ENCODE measurements around the gene E2F6. TPM values are rescaled to one million over a fixed set of nuclear protein-coding genes. Genes with fewer than 3 reads are reported as not detected.
A peak's percentile ranks its signal among the peaks of the same experiment; 100 is the strongest.

E2F6 gene
- total RNA-seq, 1 experiment from 2014 or later = 14.2 TPM

GRCh38 chr2:11434443-11434842 lies 31.5 kb downstream of the E2F6 start:
- CTCF ChIA-PET = interaction anchor here (1.0 kb wide), 1 partner anchor 13 kb away, joined by 3 read pairs; no protein-coding TSS in a partner anchor
- DNase-seq (ENCODE audit: low spot score) (no peak), ATAC-seq (no peak)
- TF ChIP-seq RELA (CRISPR knock-in tag; IDR thresholded peaks at IDR 0.05; ENCODE audit: borderline replicate concordance) (no peak), ZNF416 (CRISPR knock-in tag; IDR thresholded peaks at IDR 0.05) (no peak), GABPB1 (CRISPR knock-in tag; IDR thresholded peaks at IDR 0.05) (peak; percentile 88)
- Mint-ChIP-seq H3K27ac (no peak overlapping the region), H3K36me3 (peaks cover 41% of the 10 kb centered on the region), H3K9me3 (peaks cover 44% of the 10 kb centered on the region), H3K4me3 (no peak overlapping the region), H3K27me3 (ENCODE audit: low read depth) (no peaks in the 10 kb centered on the region), H3K4me1 (no peaks in the 10 kb centered on the region)
- POLR2A ChIA-PET = no interaction called here

- H3K4me1 Mint-ChIP-seq = no peaks in the 10 kb centered on the region
- CTCF ChIA-PET = no interaction called here
- TF ChIP-seq, protein P1, sequence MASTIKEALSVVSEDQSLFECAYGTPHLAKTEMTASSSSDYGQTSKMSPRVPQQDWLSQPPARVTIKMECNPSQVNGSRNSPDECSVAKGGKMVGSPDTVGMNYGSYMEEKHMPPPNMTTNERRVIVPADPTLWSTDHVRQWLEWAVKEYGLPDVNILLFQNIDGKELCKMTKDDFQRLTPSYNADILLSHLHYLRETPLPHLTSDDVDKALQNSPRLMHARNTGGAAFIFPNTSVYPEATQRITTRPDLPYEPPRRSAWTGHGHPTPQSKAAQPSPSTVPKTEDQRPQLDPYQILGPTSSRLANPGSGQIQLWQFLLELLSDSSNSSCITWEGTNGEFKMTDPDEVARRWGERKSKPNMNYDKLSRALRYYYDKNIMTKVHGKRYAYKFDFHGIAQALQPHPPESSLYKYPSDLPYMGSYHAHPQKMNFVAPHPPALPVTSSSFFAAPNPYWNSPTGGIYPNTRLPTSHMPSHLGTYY (CRISPR knock-in tag; IDR thresholded peaks at IDR 0.05) = no peak
- TF ChIP-seq TEAD1 (CRISPR knock-in tag; IDR thresholded peaks at IDR 0.05) (no peak), JAZF1 (CRISPR knock-in tag; IDR thresholded peaks at IDR 0.05) (no peak)
These were observed 32.1 kb downstream of the E2F6 start for GRCh38 chr2:11433822-11434221.

DNA sequence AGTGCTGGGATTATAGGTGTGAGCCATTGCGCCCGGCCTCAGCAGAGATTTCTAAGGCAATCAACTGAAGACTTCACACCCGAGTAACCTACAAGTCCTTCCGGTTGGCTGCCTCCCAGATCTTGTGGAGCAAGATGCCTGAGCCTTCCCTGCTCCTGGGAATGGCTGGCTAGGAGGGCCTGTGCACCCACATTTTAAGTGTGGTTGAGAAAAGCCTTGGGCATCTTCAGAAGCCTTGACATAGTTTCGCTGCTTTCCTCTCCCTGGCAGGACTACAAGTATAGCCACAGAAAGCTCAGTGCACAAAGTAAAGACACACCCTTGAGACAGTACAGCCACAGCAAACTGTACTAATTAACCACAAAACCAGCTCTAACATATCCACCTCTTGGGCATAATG lies 35.2 kb downstream of the E2F6 start:
- no peak for TF ChIP-seq ZNF416 (CRISPR knock-in tag; IDR thresholded peaks at IDR 0.05)
- TF ChIP-seq GTF2I (CRISPR knock-in tag; conservative IDR thresholded peaks at IDR 0.05) = no peak
- TF ChIP-seq NFYB (CRISPR knock-in tag; conservative IDR thresholded peaks at IDR 0.05; ENCODE audit: low read depth) = no peak
- TF ChIP-seq SP1 (CRISPR knock-in tag; conservative IDR thresholded peaks at IDR 0.05) = no peak
- TF ChIP-seq ZNF138 (CRISPR knock-in tag; conservative IDR thresholded peaks at IDR 0.05) = no peak
- no peak for TF ChIP-seq ELF4 (CRISPR knock-in tag; IDR thresholded peaks at IDR 0.05; ENCODE audit: low read depth)
- TF ChIP-seq MXD4 (CRISPR knock-in tag; IDR thresholded peaks at IDR 0.05; ENCODE audit: borderline replicate concordance) = no peak
- TF ChIP-seq, protein P2, sequence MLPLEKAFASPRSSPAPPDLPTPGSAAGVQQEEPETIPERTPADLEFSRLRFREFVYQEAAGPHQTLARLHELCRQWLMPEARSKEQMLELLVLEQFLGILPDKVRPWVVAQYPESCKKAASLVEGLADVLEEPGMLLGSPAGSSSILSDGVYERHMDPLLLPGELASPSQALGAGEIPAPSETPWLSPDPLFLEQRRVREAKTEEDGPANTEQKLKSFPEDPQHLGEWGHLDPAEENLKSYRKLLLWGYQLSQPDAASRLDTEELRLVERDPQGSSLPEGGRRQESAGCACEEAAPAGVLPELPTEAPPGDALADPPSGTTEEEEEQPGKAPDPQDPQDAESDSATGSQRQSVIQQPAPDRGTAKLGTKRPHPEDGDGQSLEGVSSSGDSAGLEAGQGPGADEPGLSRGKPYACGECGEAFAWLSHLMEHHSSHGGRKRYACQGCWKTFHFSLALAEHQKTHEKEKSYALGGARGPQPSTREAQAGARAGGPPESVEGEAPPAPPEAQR (CRISPR knock-in tag; IDR thresholded peaks at IDR 0.05) = no peak
- no peak for TF ChIP-seq ESRRA (CRISPR knock-in tag; IDR thresholded peaks at IDR 0.05; ENCODE audit: borderline replicate concordance)
- no peak for TF ChIP-seq TEAD4 (CRISPR knock-in tag; IDR thresholded peaks at IDR 0.05)
- no peak for TF ChIP-seq NFE2L1 (CRISPR knock-in tag; IDR thresholded peaks at IDR 0.05)
- TF ChIP-seq, protein P3, sequence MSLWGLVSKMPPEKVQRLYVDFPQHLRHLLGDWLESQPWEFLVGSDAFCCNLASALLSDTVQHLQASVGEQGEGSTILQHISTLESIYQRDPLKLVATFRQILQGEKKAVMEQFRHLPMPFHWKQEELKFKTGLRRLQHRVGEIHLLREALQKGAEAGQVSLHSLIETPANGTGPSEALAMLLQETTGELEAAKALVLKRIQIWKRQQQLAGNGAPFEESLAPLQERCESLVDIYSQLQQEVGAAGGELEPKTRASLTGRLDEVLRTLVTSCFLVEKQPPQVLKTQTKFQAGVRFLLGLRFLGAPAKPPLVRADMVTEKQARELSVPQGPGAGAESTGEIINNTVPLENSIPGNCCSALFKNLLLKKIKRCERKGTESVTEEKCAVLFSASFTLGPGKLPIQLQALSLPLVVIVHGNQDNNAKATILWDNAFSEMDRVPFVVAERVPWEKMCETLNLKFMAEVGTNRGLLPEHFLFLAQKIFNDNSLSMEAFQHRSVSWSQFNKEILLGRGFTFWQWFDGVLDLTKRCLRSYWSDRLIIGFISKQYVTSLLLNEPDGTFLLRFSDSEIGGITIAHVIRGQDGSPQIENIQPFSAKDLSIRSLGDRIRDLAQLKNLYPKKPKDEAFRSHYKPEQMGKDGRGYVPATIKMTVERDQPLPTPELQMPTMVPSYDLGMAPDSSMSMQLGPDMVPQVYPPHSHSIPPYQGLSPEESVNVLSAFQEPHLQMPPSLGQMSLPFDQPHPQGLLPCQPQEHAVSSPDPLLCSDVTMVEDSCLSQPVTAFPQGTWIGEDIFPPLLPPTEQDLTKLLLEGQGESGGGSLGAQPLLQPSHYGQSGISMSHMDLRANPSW (CRISPR knock-in tag; conservative IDR thresholded peaks at IDR 0.05; ENCODE audit: low read depth) = no peak
- no peak for TF ChIP-seq FOXP1 (CRISPR knock-in tag; IDR thresholded peaks at IDR 0.05; ENCODE audit: borderline replicate concordance)
- TF ChIP-seq, protein P4, sequence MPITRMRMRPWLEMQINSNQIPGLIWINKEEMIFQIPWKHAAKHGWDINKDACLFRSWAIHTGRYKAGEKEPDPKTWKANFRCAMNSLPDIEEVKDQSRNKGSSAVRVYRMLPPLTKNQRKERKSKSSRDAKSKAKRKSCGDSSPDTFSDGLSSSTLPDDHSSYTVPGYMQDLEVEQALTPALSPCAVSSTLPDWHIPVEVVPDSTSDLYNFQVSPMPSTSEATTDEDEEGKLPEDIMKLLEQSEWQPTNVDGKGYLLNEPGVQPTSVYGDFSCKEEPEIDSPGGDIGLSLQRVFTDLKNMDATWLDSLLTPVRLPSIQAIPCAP (CRISPR knock-in tag; IDR thresholded peaks at IDR 0.05) = no peak
- H3K36me3 Mint-ChIP-seq = peaks cover 15% of the 10 kb centered on the region
- no peak for ATAC-seq
- DNase-seq (ENCODE audit: low spot score) = no peak
- H3K4me3 Mint-ChIP-seq = no peak overlapping the region
- peaks cover 21% of the 10 kb centered on the region for H3K9me3 Mint-ChIP-seq
- CTCF ChIA-PET = interaction anchor here (1.0 kb wide), 1 partner anchor 13 kb away, joined by 4 read pairs; no protein-coding TSS in a partner anchor
- no peaks in the 10 kb centered on the region for H3K4me1 Mint-ChIP-seq
- POLR2A ChIA-PET = no interaction called here
- H3K27ac Mint-ChIP-seq = no peak overlapping the region
- no peaks in the 10 kb centered on the region for H3K27me3 Mint-ChIP-seq (ENCODE audit: low read depth)

More at GRCh38 chr2:11433822-11434221, 32.1 kb downstream of the E2F6 start:
- POLR2A ChIA-PET = no interaction called here
- peaks cover 41% of the 10 kb centered on the region for H3K9me3 Mint-ChIP-seq
- ATAC-seq = no peak
- no peak overlapping the region for H3K4me3 Mint-ChIP-seq
- no peak for DNase-seq (ENCODE audit: low spot score)
- H3K27ac Mint-ChIP-seq = no peak overlapping the region
- H3K27me3 Mint-ChIP-seq (ENCODE audit: low read depth) = no peaks in the 10 kb centered on the region
- H3K36me3 Mint-ChIP-seq = peaks cover 36% of the 10 kb centered on the region
